A549 (cell line): ENCODE measurements around the gene SYTL3.

Experiments used
- CEBPB ChIP-seq, 2 experiments: fragments of >200 bp in 1 of 2; sonication (Bioruptor Twin) in 1 of 2; formaldehyde crosslinking in 1 of 2; IDR thresholded peaks; 2 replicates each; pipeline ENCODE4 v1.6.1; 2012 to 2016
- CHD4 ChIP-seq: fragments of 200-600 bp; sonication (generic); IDR thresholded peaks from 2 replicates; pipeline ENCODE4 v1.6.1; 2016; ENCODE audit warnings: antibody characterized with exemption, mild to moderate bottlenecking, borderline replicate concordance
- EP300 ChIP-seq, 2 experiments: fragments of >200 bp; sonication (Bioruptor Twin); formaldehyde crosslinking; IDR thresholded peaks; 2 replicates in 1 of 2; 3 replicates in 1 of 2; pipeline ENCODE4 v1.6.1; 2016 to 2017
- FOXS1 ChIP-seq: fragments of 250-450 bp; sonication (Bioruptor Pico); IDR thresholded peaks from 2 replicates; pipeline ENCODE4 v1.5.0; 2020; ENCODE audit warnings: mild to moderate bottlenecking, moderate library complexity
- JUNB ChIP-seq: fragments of >200 bp; sonication (Bioruptor Twin); formaldehyde crosslinking; IDR thresholded peaks from 2 replicates; pipeline ENCODE4 v1.6.1; 2016
- POLR2A ChIP-seq: IDR thresholded peaks from 2 replicates; pipeline ENCODE4 v1.6.1; 2012; ENCODE audit warnings: mild to moderate bottlenecking, low read length
- POLR2AphosphoS2 ChIP-seq: conservative IDR thresholded peaks from 2 replicates; pipeline ENCODE4 v1.6.1; 2012; ENCODE audit warnings: low read length, improper control_type of control experiment, inconsistent platforms
- RFX5 ChIP-seq: fragments of 450-650 bp; IDR thresholded peaks from 2 replicates; pipeline ENCODE4 v1.7.1; 2014; ENCODE audit warnings: antibody characterized with exemption, mild to moderate bottlenecking, moderate library complexity
- SREBF2 ChIP-seq: fragments of 450-650 bp; IDR thresholded peaks from 2 replicates; pipeline ENCODE4 v1.6.1; 2014; ENCODE audit warnings: mild to moderate bottlenecking, moderate library complexity
- ZFP36 ChIP-seq: fragments of 450-650 bp; IDR thresholded peaks from 2 replicates; pipeline ENCODE4 v1.6.1; 2014; ENCODE audit warnings: borderline replicate concordance; ENCODE audit not compliant: partially characterized antibody
- TF ChIP-seq, protein P1 (sequence below): fragments of >200 bp; sonication (Bioruptor Twin); formaldehyde crosslinking; IDR thresholded peaks from 3 replicates; pipeline ENCODE4 v1.5.1; 2016
- TF ChIP-seq, protein P2 (sequence below): IDR thresholded peaks from 2 replicates; pipeline ENCODE4 v1.6.1; 2012; ENCODE audit warnings: low read depth, borderline replicate concordance
- TF ChIP-seq, protein P3 (sequence below): IDR thresholded peaks from 2 replicates; pipeline ENCODE4 v1.6.1; 2012
- TF ChIP-seq, protein P4 (sequence below): fragments of 200-600 bp; sonication (generic); IDR thresholded peaks from 2 replicates; pipeline ENCODE4 v1.6.1; 2016; ENCODE audit warnings: antibody characterized with exemption, mild to moderate bottlenecking, moderate library complexity

DNA sequence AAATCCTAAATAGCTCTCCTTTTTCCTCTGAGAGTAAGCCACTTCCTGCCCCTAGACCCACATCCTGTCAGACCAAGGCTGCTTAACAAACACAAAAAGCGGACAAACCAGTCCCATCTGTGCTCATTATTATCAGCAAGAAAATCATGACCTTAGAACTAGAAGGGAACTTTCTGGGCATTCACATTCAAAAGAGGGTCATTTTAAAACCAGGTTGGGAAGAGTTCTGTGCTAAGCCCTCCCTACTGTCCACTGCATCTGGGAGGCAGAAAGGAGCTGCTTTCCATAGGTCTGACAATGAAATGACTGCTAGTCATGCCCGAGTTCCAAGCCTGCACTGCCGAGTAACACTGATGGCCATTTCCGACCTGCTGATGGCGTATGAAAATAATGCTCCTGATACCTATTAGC is 153.9 kb downstream of the SYTL3 start:
- TF ChIP-seq, protein P1, sequence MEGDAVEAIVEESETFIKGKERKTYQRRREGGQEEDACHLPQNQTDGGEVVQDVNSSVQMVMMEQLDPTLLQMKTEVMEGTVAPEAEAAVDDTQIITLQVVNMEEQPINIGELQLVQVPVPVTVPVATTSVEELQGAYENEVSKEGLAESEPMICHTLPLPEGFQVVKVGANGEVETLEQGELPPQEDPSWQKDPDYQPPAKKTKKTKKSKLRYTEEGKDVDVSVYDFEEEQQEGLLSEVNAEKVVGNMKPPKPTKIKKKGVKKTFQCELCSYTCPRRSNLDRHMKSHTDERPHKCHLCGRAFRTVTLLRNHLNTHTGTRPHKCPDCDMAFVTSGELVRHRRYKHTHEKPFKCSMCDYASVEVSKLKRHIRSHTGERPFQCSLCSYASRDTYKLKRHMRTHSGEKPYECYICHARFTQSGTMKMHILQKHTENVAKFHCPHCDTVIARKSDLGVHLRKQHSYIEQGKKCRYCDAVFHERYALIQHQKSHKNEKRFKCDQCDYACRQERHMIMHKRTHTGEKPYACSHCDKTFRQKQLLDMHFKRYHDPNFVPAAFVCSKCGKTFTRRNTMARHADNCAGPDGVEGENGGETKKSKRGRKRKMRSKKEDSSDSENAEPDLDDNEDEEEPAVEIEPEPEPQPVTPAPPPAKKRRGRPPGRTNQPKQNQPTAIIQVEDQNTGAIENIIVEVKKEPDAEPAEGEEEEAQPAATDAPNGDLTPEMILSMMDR = no peak
- TF ChIP-seq RFX5 (no peak), EP300 (IDR thresholded peaks at IDR 0.05) (no peak), CEBPB (IDR thresholded peaks at IDR 0.05) (no peak), POLR2A (no peak), POLR2AphosphoS2 (peak; percentile 83), SREBF2 (no peak), FOXS1 (no peak), JUNB (no peak), CHD4 (no peak), ZFP36 (no peak)
- TF ChIP-seq, protein P2, sequence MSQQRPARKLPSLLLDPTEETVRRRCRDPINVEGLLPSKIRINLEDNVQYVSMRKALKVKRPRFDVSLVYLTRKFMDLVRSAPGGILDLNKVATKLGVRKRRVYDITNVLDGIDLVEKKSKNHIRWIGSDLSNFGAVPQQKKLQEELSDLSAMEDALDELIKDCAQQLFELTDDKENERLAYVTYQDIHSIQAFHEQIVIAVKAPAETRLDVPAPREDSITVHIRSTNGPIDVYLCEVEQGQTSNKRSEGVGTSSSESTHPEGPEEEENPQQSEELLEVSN = no peak
- TF ChIP-seq, protein P3, sequence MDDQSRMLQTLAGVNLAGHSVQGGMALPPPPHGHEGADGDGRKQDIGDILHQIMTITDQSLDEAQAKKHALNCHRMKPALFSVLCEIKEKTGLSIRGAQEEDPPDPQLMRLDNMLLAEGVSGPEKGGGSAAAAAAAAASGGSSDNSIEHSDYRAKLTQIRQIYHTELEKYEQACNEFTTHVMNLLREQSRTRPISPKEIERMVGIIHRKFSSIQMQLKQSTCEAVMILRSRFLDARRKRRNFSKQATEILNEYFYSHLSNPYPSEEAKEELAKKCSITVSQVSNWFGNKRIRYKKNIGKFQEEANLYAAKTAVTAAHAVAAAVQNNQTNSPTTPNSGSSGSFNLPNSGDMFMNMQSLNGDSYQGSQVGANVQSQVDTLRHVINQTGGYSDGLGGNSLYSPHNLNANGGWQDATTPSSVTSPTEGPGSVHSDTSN = no peak
- TF ChIP-seq, protein P4, sequence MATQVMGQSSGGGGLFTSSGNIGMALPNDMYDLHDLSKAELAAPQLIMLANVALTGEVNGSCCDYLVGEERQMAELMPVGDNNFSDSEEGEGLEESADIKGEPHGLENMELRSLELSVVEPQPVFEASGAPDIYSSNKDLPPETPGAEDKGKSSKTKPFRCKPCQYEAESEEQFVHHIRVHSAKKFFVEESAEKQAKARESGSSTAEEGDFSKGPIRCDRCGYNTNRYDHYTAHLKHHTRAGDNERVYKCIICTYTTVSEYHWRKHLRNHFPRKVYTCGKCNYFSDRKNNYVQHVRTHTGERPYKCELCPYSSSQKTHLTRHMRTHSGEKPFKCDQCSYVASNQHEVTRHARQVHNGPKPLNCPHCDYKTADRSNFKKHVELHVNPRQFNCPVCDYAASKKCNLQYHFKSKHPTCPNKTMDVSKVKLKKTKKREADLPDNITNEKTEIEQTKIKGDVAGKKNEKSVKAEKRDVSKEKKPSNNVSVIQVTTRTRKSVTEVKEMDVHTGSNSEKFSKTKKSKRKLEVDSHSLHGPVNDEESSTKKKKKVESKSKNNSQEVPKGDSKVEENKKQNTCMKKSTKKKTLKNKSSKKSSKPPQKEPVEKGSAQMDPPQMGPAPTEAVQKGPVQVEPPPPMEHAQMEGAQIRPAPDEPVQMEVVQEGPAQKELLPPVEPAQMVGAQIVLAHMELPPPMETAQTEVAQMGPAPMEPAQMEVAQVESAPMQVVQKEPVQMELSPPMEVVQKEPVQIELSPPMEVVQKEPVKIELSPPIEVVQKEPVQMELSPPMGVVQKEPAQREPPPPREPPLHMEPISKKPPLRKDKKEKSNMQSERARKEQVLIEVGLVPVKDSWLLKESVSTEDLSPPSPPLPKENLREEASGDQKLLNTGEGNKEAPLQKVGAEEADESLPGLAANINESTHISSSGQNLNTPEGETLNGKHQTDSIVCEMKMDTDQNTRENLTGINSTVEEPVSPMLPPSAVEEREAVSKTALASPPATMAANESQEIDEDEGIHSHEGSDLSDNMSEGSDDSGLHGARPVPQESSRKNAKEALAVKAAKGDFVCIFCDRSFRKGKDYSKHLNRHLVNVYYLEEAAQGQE = no peak
